ENCODE data around the gene OR10AD1.

Gene OR10AD1

GRCh38 chr12:48183876-48184548, 19.1 kb downstream of the OR10AD1 start:
- ATAC-seq (peak; percentile 1), DNase-seq (peak; percentile 23)
- Mint-ChIP-seq H3K4me1 (peaks cover 33% of the 10 kb centered on the region), H3K27me3 (peaks cover 36% of the 10 kb centered on the region), H3K27ac (no peak overlapping the region), H3K9me3 (no peaks in the 10 kb centered on the region), H3K36me3 (ENCODE audit: low read depth) (no peaks in the 10 kb centered on the region), H3K4me3 (peak overlapping the region; percentile 85)

- H3K27me3 Mint-ChIP-seq, result peaks cover 36% of the 10 kb centered on the region
- H3K4me3 Mint-ChIP-seq, result peak within 1 kb of the TSS; percentile 85
- DNase-seq (peak; percentile 64), ATAC-seq (peak; percentile 66)
- H3K4me1 Mint-ChIP-seq, result peaks cover 33% of the 10 kb centered on the region
- no peaks in the 10 kb centered on the region for H3K9me3 Mint-ChIP-seq
- peak within 1 kb of the TSS; percentile 56 for H3K27ac Mint-ChIP-seq
- no peaks in the 10 kb centered on the region for H3K36me3 Mint-ChIP-seq (ENCODE audit: low read depth)
Observed at GRCh38 chr12:48183091-48183875, 19.8 kb downstream of the OR10AD1 start, which contains the start of gene CCDC184. CCDC184 (plus strand) TSS chr12:48183644; CDS start chr12:48184123, 479 bp downstream.

- Mint-ChIP-seq H3K4me1 (peaks cover 33% of the 10 kb centered on the region), H3K27me3 (peaks cover 36% of the 10 kb centered on the region), H3K27ac (no peak overlapping the region), H3K4me3 (peak overlapping the region; percentile 85), H3K36me3 (ENCODE audit: low read depth) (no peaks in the 10 kb centered on the region), H3K9me3 (no peaks in the 10 kb centered on the region)
- ATAC-seq, result peak; percentile 34
- DNase-seq, result no peak
Observed at GRCh38 chr12:48182631-48183030, 20.5 kb downstream of the OR10AD1 start.

GRCh38 chr12:48180857-48181495, 22.1 kb downstream of the OR10AD1 start:
- DNase-seq, result no peak
- H3K36me3 Mint-ChIP-seq (ENCODE audit: low read depth), result no peaks in the 10 kb centered on the region
- no peaks in the 10 kb centered on the region for H3K9me3 Mint-ChIP-seq
- no peak for ATAC-seq
- H3K4me3 Mint-ChIP-seq, result no peak overlapping the region
- H3K4me1 Mint-ChIP-seq, result peaks cover 28% of the 10 kb centered on the region
- H3K27me3 Mint-ChIP-seq, result peaks cover 33% of the 10 kb centered on the region
- H3K27ac Mint-ChIP-seq, result no peak overlapping the region

GRCh38 chr12:48180424-48180823, 22.7 kb downstream of the OR10AD1 start:
- H3K4me3 Mint-ChIP-seq, result no peak overlapping the region
- H3K36me3 Mint-ChIP-seq (ENCODE audit: low read depth), result no peaks in the 10 kb centered on the region
- peaks cover 26% of the 10 kb centered on the region for H3K4me1 Mint-ChIP-seq
- DNase-seq (no peak), ATAC-seq (no peak)
- H3K9me3 Mint-ChIP-seq, result no peaks in the 10 kb centered on the region
- H3K27ac Mint-ChIP-seq, result no peak overlapping the region
- H3K27me3 Mint-ChIP-seq, result peaks cover 28% of the 10 kb centered on the region

- no peak for ATAC-seq
- H3K36me3 Mint-ChIP-seq (ENCODE audit: low read depth), result no peaks in the 10 kb centered on the region
- no peak overlapping the region for H3K4me3 Mint-ChIP-seq
- DNase-seq, result no peak
- H3K27ac Mint-ChIP-seq, result no peak overlapping the region
- H3K4me1 Mint-ChIP-seq, result peaks cover 25% of the 10 kb centered on the region
- H3K9me3 Mint-ChIP-seq, result no peaks in the 10 kb centered on the region
- peaks cover 18% of the 10 kb centered on the region for H3K27me3 Mint-ChIP-seq
Observed at GRCh38 chr12:48179466-48179865, 23.6 kb downstream of the OR10AD1 start.

GRCh38 chr12:48177982-48178381, 25.1 kb downstream of the OR10AD1 start:
- peaks cover 14% of the 10 kb centered on the region for H3K27me3 Mint-ChIP-seq
- H3K4me3 Mint-ChIP-seq, result no peak overlapping the region

GRCh38 chr12:48176417-48176751, 26.7 kb downstream of the OR10AD1 start:
- peaks cover 9% of the 10 kb centered on the region for H3K27me3 Mint-ChIP-seq
- no peak overlapping the region for H3K27ac Mint-ChIP-seq
- H3K4me3 Mint-ChIP-seq, result no peak overlapping the region
- ATAC-seq (no peak), DNase-seq (no peak)
- peaks cover 4% of the 10 kb centered on the region for H3K4me1 Mint-ChIP-seq
- H3K9me3 Mint-ChIP-seq, result no peaks in the 10 kb centered on the region
- no peaks in the 10 kb centered on the region for H3K36me3 Mint-ChIP-seq (ENCODE audit: low read depth)

More at GRCh38 chr12:48177982-48178381, 25.1 kb downstream of the OR10AD1 start:
- ATAC-seq, result no peak
- Mint-ChIP-seq H3K4me1 (peaks cover 17% of the 10 kb centered on the region), H3K9me3 (no peaks in the 10 kb centered on the region), H3K36me3 (ENCODE audit: low read depth) (no peaks in the 10 kb centered on the region), H3K27ac (no peak overlapping the region)
- no peak for DNase-seq

- H3K27ac Mint-ChIP-seq, result no peak overlapping the region
- peaks cover 4% of the 10 kb centered on the region for H3K4me1 Mint-ChIP-seq
- peaks cover 5% of the 10 kb centered on the region for H3K27me3 Mint-ChIP-seq
- no peaks in the 10 kb centered on the region for H3K36me3 Mint-ChIP-seq (ENCODE audit: low read depth)
- no peak for ATAC-seq
- DNase-seq, result no peak
- H3K9me3 Mint-ChIP-seq, result no peaks in the 10 kb centered on the region
- no peak overlapping the region for H3K4me3 Mint-ChIP-seq
Observed at GRCh38 chr12:48175613-48176416, 27.3 kb downstream of the OR10AD1 start.

- H3K9me3 Mint-ChIP-seq, result no peaks in the 10 kb centered on the region
- no peak for DNase-seq
- no peaks in the 10 kb centered on the region for H3K36me3 Mint-ChIP-seq (ENCODE audit: low read depth)
- no peaks in the 10 kb centered on the region for H3K4me1 Mint-ChIP-seq
- H3K27ac Mint-ChIP-seq, result no peak overlapping the region
- ATAC-seq, result no peak
- no peak overlapping the region for H3K4me3 Mint-ChIP-seq
- H3K27me3 Mint-ChIP-seq, result peaks cover 7% of the 10 kb centered on the region
Observed at GRCh38 chr12:48169011-48169410, 34.1 kb downstream of the OR10AD1 start.

- H3K36me3 Mint-ChIP-seq (ENCODE audit: low read depth), result no peaks in the 10 kb centered on the region
- no peak overlapping the region for H3K27ac Mint-ChIP-seq
- ATAC-seq, result peak; percentile 63
- no peaks in the 10 kb centered on the region for H3K9me3 Mint-ChIP-seq
- peaks cover 3% of the 10 kb centered on the region for H3K4me1 Mint-ChIP-seq
- peak; percentile 47 for DNase-seq
- H3K4me3 Mint-ChIP-seq, result no peak overlapping the region
- peaks cover 7% of the 10 kb centered on the region for H3K27me3 Mint-ChIP-seq
Observed at GRCh38 chr12:48165089-48165981, 37.8 kb downstream of the OR10AD1 start.

- DNase-seq (no peak), ATAC-seq (no peak)
- H3K36me3 Mint-ChIP-seq (ENCODE audit: low read depth), result no peaks in the 10 kb centered on the region
- H3K4me1 Mint-ChIP-seq, result peaks cover 3% of the 10 kb centered on the region
- H3K27ac Mint-ChIP-seq, result no peak overlapping the region
- no peak overlapping the region for H3K4me3 Mint-ChIP-seq
- no peaks in the 10 kb centered on the region for H3K9me3 Mint-ChIP-seq
- peaks cover 7% of the 10 kb centered on the region for H3K27me3 Mint-ChIP-seq
Observed at GRCh38 chr12:48164451-48164850, 38.6 kb downstream of the OR10AD1 start.

- DNase-seq (no peak), ATAC-seq (no peak)
- Mint-ChIP-seq H3K36me3 (ENCODE audit: low read depth) (no peaks in the 10 kb centered on the region), H3K4me3 (no peak overlapping the region), H3K9me3 (no peaks in the 10 kb centered on the region), H3K4me1 (peaks cover 9% of the 10 kb centered on the region), H3K27ac (no peak overlapping the region), H3K27me3 (peaks cover 7% of the 10 kb centered on the region)
Observed at GRCh38 chr12:48163150-48163747, 39.8 kb downstream of the OR10AD1 start.
